GM18951 (cell line): ENCODE measurements around the gene FAM50B.

Source experiments
- POLR2A ChIP-seq: IDR thresholded peaks from 4 replicates; pipeline ENCODE4 v1.6.1; 2011; ENCODE audit warnings: mild to moderate bottlenecking; ENCODE audit not compliant: insufficient read length, insufficient read depth; ENCODE audit errors: extremely low read depth
- in situ Hi-C: fragments of 300-500 bp; cut with MboI; formaldehyde crosslinking; loops from one replicate; pipeline ENCODE4 v1.12.0; 2022; ENCODE audit warnings: low sequenced_read_pairs, mixed read lengths, inconsistent platforms; ENCODE audit not compliant: unreplicated experiment

Gene FAM50B

GRCh38 chr6:3878048-3878666 lies 29.0 kb downstream of the FAM50B start:
- in situ Hi-C loops, result no loop called here

GRCh38 chr6:3879194-3879952 lies 30.2 kb downstream of the FAM50B start:
- in situ Hi-C loops, result no loop called here

More at GRCh38 chr6:3878048-3878666, 29.0 kb downstream of the FAM50B start:
- TF ChIP-seq POLR2A, result no peak

GRCh38 chr6:3881711-3882421 lies 32.7 kb downstream of the FAM50B start:
- TF ChIP-seq POLR2A, result no peak
- in situ Hi-C loops, result no loop called here

More at GRCh38 chr6:3879194-3879952, 30.2 kb downstream of the FAM50B start:
- TF ChIP-seq POLR2A, result no peak

GRCh38 chr6:3882431-3882830 lies 33.3 kb downstream of the FAM50B start:
- in situ Hi-C loops, result no loop called here
- no peak for TF ChIP-seq POLR2A

GRCh38 chr6:3882866-3883265 lies 33.7 kb downstream of the FAM50B start:
- TF ChIP-seq POLR2A, result no peak

GRCh38 chr6:3884007-3884745 lies 35.0 kb downstream of the FAM50B start:
- in situ Hi-C loops, result no loop called here
- no peak for TF ChIP-seq POLR2A

More at GRCh38 chr6:3882866-3883265, 33.7 kb downstream of the FAM50B start:
- in situ Hi-C loops, result no loop called here

GRCh38 chr6:3885262-3886036 lies 36.3 kb downstream of the FAM50B start:
- in situ Hi-C loops, result no loop called here
- no peak for TF ChIP-seq POLR2A

- TF ChIP-seq POLR2A, result no peak
- in situ Hi-C loops, result no loop called here
Observed at GRCh38 chr6:3887150-3887700, 38.1 kb downstream of the FAM50B start.

GRCh38 chr6:3888153-3888957 lies 39.2 kb downstream of the FAM50B start:
- in situ Hi-C loops, result no loop called here
- TF ChIP-seq POLR2A, result no peak

- no peak for TF ChIP-seq POLR2A
- in situ Hi-C loops, result no loop called here
Observed at GRCh38 chr6:3890047-3890446, 40.9 kb downstream of the FAM50B start.

- TF ChIP-seq POLR2A, result no peak
- in situ Hi-C loops, result no loop called here
Observed at GRCh38 chr6:3891883-3892282, 42.7 kb downstream of the FAM50B start.
